Nephron (organoid): ENCODE results near the gene CACNA2D4.

Experiments used
- H3K27ac Mint-ChIP-seq, 3 experiments: 2 replicates each; pipeline ENCODE4 v1.8.0; 2020; ENCODE audit warnings: mixed read lengths in 3 of 3, mild to moderate bottlenecking in 2 of 3, moderate library complexity in 1 of 3
- H3K27me3 Mint-ChIP-seq: 2 replicates; pipeline ENCODE4 v1.8.0; 2021; ENCODE audit warnings: low read depth, mild to moderate bottlenecking, moderate library complexity, mixed read lengths
- H3K36me3 Mint-ChIP-seq: 2 replicates; pipeline ENCODE4 v1.8.0; 2020; ENCODE audit warnings: low read depth, mixed read lengths
- H3K4me1 Mint-ChIP-seq: 2 replicates; pipeline ENCODE4 v1.8.0; 2020; ENCODE audit warnings: mixed read lengths
- H3K4me3 Mint-ChIP-seq, 3 experiments: 2 replicates each; pipeline ENCODE4 v1.8.0; 2020; ENCODE audit warnings: mild to moderate bottlenecking in 3 of 3, mixed read lengths in 3 of 3, moderate library complexity in 2 of 3
- H3K9me3 Mint-ChIP-seq: 2 replicates; pipeline ENCODE4 v1.8.0; 2020; ENCODE audit warnings: mixed read lengths
- CTCF ChIP-seq, 3 experiments: fragments of 200-600 bp; sonication (generic); IDR thresholded peaks; one replicate each; pipeline ENCODE4 v1.5.0; 2021; ENCODE audit warnings: antibody characterized with exemption in 3 of 3; ENCODE audit not compliant: unreplicated experiment in 3 of 3

The CACNA2D4 gene

GRCh38 chr12:1848745-1849144 lies 69.7 kb downstream of the CACNA2D4 start:
- Mint-ChIP-seq H3K4me3 (no peak overlapping the region), H3K9me3 (no peaks in the 10 kb centered on the region), H3K27me3 (peaks cover 18% of the 10 kb centered on the region), H3K4me1 (peaks cover 11% of the 10 kb centered on the region), H3K36me3 (no peaks in the 10 kb centered on the region), H3K27ac (no peak overlapping the region)
- TF ChIP-seq CTCF (IDR thresholded peaks at IDR 0.05; ENCODE audit: unreplicated experiment in 3 of 3): no peak

- Mint-ChIP-seq H3K27ac (no peak overlapping the region), H3K9me3 (no peaks in the 10 kb centered on the region), H3K36me3 (no peaks in the 10 kb centered on the region), H3K27me3 (peaks cover 20% of the 10 kb centered on the region), H3K4me1 (peaks cover 11% of the 10 kb centered on the region), H3K4me3 (no peak overlapping the region)
- TF ChIP-seq CTCF (IDR thresholded peaks at IDR 0.05; ENCODE audit: unreplicated experiment in 3 of 3): no peak
These were observed 70.3 kb downstream of the CACNA2D4 start for GRCh38 chr12:1848146-1848545.

GRCh38 chr12:1847411-1847810 lies 71.0 kb downstream of the CACNA2D4 start:
- H3K27ac Mint-ChIP-seq: no peak overlapping the region
- H3K27me3 Mint-ChIP-seq: peaks cover 22% of the 10 kb centered on the region
- no peak for TF ChIP-seq CTCF (IDR thresholded peaks at IDR 0.05; ENCODE audit: unreplicated experiment in 3 of 3)
- H3K4me3 Mint-ChIP-seq: no peak overlapping the region
- H3K4me1 Mint-ChIP-seq: peaks cover 11% of the 10 kb centered on the region
- H3K9me3 Mint-ChIP-seq: no peaks in the 10 kb centered on the region
- no peaks in the 10 kb centered on the region for H3K36me3 Mint-ChIP-seq

GRCh38 chr12:1846421-1847405 lies 71.7 kb downstream of the CACNA2D4 start:
- Mint-ChIP-seq H3K4me1 (peaks cover 11% of the 10 kb centered on the region), H3K4me3 (no peak overlapping the region), H3K27me3 (peaks cover 29% of the 10 kb centered on the region), H3K36me3 (no peaks in the 10 kb centered on the region), H3K27ac (no peak overlapping the region), H3K9me3 (no peaks in the 10 kb centered on the region)
- TF ChIP-seq CTCF (IDR thresholded peaks at IDR 0.05; ENCODE audit: unreplicated experiment in 3 of 3): no peak

- Mint-ChIP-seq H3K4me1 (peaks cover 11% of the 10 kb centered on the region), H3K27me3 (peaks cover 35% of the 10 kb centered on the region), H3K36me3 (no peaks in the 10 kb centered on the region), H3K4me3 (no peak overlapping the region), H3K27ac (no peak overlapping the region), H3K9me3 (no peaks in the 10 kb centered on the region)
- TF ChIP-seq CTCF (IDR thresholded peaks at IDR 0.05; ENCODE audit: unreplicated experiment in 3 of 3): no peak
These were observed 72.6 kb downstream of the CACNA2D4 start for GRCh38 chr12:1845886-1846285.

- Mint-ChIP-seq H3K4me3 (no peak overlapping the region), H3K4me1 (peaks cover 11% of the 10 kb centered on the region), H3K36me3 (no peaks in the 10 kb centered on the region), H3K27me3 (peaks cover 38% of the 10 kb centered on the region), H3K9me3 (no peaks in the 10 kb centered on the region), H3K27ac (no peak overlapping the region)
- TF ChIP-seq CTCF (IDR thresholded peaks at IDR 0.05; ENCODE audit: unreplicated experiment in 3 of 3): no peak
These were observed 73.0 kb downstream of the CACNA2D4 start for GRCh38 chr12:1845427-1845826.
